ENCODE data around the gene CEP104.
A peak's percentile ranks its signal among the peaks of the same experiment; 100 is the strongest.

The CEP104 gene

DNA sequence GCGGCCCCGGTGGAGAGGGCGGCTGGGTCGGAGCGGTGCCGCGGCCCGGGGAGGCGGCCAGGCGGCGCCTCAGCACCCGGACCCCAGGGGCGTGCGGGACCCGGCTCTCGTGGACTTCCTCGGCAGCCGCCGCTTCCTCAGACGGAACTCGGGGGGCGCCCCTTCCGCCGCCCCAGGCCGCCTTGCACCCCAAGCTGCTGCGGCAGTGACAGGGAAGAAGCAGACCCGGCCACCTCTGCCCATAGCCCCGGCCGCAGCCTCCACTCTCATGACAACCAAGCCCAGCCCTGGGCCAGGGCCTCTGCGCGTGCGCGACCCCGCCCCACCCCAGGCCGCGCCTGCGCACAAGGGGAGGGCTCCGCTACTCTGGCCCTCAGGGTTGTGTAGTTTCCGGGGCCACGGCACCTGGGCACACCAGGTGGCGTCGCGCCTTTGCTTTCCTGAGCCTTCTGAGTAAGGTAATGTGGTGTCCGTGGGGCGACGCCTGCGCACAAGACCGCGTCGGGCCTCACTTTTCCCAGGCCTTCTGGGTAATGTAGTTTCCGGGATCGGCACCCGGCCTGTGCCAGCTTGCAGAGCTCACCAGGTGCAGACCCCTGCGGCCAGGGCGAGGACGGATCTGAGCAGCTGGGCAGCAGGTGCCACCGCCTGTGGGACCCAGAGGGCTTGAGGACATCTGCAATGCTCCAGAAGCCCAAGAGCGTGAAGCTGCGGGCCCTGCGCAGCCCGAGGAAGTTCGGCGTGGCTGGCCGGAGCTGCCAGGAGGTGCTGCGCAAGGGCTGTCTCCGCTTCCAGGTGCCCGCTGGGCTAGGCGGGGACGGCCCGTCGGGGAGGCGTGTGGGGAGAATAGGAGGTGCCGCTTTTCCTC is at the start of gene CEP104, which contains the start of gene DFFB:
TSS of gene CEP104 (minus strand) at position 289 of the 868 bp plus-strand sequence. CDS start 4,804 bp downstream, outside the sequence.
TSS of gene DFFB (plus strand) at position 554 of the 868 bp plus-strand sequence. CDS start at position 682, 128 bp downstream.
- DNase-seq (ENCODE audit: low read depth) = peak; percentile 84

DNA sequence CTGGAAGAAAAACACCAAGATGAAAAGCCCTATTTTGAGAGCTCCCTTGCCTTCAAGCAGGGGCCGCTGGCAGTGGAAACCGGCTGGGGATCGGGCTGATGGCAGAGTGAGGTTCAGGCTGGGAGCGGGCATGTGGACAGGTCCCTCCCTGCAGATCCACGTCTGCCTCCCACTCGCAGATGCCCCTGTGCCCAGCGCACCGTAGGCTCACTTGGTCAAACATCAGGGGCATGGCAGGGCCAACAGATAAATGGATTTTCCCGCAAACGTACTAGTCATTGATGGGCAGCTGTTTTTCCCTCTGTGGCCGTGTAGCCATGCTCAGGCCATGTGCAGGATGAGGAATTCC is 49.6 kb upstream of the CEP104 start:
- DNase-seq (ENCODE audit: low read depth) = no peak

DNA sequence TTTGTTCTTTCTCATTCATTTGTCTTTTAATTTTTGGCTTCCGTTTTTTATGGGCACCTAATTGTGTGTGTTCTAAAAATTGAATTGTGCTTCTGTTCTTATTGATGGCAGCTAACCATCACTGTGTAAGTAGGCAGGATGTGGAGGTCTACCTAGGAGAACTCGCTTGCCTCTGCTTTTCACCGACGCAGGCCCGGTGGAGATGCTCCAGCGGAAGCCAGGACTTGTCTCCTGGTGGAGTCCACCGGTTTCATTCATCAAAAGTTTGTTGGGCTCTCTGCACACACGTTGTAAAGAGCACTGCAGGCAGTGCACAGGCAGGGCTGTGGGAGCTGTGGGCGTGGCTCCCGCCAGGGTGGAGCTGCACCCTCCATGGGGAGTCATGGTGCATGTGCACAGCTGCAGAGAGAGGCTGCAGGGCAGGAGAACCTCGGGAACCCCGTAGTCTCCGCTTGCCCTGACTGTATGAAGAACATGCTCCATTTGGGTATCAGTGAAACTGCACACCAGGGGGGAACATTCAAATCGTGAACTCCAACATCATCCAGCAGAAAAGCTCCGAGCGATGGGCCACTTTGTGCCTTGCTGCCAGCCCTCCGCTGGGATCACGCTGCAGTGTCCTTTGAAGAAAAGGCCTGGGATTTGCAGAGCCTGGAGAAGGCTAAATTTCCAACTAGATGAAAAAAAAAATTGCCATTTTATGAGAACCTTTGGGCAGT is 49.1 kb upstream of the CEP104 start:
- no peak for DNase-seq (ENCODE audit: low read depth)

DNA sequence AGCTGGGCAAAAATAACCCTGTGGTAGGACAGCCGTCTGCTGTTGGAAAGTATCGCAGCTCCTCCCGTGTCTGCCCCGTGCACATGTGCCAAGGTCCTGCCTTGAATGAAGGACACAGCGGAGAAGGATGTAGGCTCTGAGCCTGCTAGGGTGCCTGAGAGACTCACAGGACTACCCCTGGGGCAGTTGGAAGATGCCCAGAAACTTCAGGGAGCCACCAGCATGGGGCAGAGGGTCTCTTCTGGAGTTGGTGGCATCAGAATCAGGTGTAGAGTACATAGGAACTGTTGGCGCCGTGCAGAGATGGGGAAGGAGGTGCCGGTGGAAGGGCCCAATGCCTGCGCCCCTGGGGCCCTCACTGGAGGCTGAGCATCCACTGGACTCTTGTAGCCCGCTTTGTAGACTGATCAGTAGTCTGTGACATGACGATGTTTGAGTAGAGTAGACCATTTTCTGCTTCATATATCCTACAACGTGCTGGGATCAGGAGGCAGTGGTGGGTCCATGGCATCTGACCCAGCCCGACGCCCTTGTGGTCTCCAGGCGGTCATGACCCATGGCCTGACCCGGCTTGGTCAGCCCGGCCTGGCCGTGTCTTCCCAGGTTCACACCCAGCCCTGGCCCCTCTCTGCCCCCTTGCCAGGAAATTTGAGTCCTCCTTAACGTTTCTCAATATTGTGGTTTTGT is 48.4 kb upstream of the CEP104 start:
- no peak for DNase-seq (ENCODE audit: low read depth)

DNA sequence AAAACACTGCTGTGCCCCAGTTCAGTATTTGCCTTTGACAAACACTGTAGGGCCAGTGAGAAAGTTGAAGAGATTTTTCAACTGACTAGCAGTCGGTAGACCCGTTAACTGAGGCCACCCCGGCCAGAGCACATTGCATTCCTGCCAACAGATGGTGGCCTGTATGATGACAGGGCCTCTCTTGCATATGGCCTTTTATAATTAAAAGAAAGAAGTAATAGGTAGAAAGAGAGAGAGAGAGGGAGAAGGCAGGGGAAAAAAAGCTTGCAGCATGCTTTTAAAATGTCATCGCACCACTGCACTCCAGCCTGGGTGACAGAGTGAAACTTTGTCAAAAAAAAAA is 47.8 kb upstream of the CEP104 start:
- DNase-seq (ENCODE audit: low read depth) = no peak

DNA sequence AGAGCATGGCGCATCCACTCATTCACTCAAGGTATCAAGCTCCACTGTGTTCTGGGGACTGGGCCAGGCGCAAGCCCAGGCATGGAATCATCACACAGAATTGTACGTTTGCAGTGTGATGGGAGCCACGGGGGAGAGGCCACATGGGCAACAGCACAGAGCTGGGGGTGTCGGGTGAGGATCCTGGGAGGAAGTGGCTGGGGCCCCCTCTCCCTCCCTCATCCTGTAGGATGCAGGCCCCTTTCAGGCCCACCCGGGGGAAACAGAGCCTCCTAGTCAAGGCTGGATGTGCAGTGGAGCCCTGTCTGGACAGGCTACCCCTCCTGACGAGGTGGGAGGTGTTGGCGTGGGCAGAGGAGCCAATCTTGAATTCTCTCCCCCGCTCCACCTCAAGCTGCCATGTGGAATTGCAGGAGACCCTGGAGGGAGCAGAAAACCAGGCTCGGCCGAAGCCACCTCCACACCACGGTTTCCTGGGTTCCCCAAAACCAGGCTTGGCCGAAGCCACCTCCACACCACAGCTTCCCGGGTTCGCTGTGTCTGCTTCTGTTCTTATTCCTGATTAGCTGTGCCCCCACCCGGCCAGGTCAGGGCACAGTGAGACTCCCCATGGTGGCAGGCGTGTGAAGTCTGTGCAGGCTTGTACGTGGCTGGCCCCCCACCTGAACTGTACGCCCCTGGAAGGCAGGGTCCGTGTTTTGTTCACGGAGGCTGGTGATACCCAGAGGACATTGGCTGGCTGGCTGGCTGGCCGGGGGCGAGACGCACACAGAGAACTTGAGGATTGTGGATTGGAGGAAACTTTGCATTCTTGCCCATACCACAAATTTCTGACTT is 47.2 kb upstream of the CEP104 start:
- DNase-seq (ENCODE audit: low read depth) = no peak

DNA sequence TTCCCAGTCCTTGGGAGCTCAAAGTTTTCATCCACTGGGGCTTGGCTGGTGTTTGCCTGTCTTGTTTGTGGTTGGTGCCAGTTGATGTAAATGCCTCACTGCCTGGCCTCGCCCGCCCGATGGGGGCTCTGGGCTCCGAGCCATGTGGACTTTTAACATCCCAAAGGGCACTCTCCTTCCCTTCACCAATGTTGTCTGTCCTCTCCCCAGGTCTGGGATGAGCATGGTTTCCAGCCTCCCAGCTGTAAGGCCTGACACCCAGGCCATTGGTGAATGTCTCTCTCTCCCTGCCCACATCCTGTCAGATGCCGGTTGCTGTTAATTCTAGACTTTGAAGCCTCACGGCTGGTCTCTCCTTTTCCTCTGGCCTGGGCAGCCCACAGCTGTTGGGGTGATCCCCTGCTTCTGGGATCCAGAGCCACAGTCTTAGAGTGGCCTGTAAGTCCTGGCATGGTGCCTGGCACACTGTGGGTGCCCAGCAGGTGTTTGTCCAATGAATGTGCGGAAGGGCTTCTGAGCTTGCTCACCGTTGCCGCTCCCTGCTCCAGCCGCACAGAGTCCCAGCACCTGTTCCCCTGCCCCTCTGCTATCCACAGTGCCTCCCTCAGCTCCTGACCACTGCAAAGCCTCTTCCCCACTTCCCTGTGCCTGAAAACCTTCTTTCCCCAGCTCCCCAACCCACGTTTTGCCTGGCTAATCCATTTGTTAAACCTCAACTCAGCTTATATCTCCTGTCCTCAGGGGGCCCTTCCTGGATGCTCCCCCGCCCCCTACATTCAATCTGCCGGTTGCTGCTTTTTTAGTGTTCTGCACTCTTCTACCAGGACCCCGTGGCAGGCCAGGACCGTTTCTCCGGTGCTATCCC is 46.4 kb upstream of the CEP104 start:
- no peak for DNase-seq (ENCODE audit: low read depth)

DNA sequence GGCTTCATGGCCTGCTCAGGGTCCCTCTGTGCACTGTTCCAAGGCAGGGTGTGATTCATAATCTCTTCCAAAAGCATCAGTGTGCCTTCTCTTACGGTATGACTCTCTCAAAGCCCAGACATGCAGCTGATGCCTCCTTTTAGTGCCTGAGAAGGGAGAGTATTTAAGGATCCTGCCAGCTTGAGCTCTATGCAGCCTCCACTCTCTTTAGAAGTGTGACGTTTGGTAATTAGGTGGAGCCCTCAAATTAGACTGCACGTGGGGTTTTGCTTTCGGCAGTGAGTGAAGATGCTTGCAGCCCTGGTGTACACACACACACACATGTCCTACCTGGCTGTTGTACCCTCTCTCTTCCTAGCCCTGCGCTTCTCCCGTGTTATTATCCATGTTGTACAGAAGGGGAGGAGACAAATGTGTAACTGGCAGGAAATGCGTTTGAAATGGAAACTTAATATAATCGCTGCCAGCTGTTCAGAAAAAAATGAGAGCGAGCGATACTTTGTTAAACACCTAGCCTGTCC is 45.6 kb upstream of the CEP104 start:
- no peak for DNase-seq (ENCODE audit: low read depth)

DNA sequence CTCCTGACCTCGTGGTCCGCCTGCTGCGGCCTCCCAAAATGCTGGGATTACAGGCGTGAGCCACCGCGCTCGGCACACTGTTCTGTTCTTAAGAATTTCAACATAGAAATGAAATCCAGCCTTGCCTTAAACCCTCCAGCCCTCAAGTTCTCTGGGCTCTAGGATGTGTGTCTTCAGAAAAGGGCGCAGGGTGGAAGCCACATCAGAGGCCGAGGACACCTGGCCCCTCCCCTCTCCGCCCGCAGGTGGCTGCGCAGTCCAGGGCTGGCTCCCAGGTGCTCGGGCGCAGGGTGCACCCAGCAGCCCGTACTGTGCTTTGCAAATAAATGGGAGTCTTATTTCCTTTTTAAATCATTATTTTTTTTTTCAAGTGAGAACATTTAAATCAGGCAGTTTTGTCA is 45.1 kb upstream of the CEP104 start:
- no peak for DNase-seq (ENCODE audit: low read depth)

DNA sequence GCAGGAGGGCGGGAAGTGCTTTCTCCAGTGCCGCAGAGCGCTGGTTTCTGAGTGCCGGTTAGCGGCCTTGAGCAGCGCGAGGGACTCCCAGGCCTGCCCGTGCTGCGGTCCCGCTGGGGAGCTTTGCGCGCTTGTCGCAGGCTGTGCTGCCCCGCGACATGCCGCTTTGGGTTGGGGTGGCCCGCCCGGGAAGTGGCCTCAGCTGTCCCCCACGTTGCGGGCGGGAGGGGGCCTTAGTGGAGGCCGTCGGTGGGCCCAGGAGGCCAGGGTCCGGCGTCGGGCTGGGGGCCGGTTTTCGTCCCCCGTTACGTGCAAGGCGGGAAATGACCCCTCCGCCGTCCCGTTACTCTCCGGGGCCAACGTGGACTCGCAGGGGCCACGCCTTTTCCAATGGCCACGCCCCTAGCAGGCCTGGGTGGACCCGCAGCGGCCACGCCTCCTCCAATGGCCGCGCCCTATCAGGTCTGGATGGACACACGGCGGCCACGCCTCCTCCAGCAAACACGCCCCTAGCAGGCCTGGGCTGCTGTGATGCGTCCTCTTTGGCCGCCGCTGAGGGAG is 44.0 kb upstream of the CEP104 start:
- peak; percentile 78 for DNase-seq (ENCODE audit: low read depth)

DNA sequence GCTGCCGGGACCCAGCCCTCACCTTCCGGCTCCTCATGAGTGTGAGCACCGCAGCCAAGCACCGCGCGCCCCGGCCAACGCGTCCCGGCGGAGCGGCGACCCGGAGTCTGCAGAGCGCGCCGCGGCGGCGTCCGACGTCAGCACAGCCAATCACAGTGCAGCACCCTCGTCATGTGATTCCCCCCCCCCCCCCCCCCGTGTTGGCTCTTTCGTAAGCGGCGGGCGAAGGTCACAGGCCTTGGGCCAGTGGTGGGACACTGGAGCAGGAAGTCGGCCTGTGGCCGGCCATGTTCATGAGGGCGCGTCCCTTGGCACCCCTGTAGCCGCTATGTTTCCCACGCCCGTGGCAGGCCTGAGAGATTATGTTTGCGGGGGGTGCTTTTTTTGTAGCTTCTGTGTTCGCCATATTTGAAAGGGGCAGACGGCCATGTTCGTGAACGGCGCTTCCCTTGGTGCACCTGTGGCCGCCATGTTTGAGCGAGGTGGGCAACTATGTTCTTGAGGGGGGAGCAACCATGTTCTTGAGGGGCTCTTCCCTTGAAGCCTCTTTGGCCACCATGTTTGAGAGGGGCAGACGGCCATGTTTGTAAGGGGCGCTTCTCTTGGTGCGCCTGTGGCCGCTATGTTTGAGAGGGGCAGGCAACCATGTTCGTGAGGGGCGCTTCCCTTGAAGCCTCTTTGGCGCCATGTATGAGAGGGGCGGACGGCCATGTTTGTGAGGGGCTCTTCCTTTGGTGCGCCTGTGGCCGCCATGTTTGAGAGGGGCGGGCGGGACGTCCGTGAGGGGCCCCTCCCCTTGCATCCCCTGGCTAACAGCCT is 43.3 kb upstream of the CEP104 start, which contains the start of gene C1orf174:
TSS of gene C1orf174 (minus strand) at position 123 of the 819 bp plus-strand sequence. CDS start at position 37, 86 bp downstream.
- DNase-seq (ENCODE audit: low read depth) = peak; percentile 81

DNA sequence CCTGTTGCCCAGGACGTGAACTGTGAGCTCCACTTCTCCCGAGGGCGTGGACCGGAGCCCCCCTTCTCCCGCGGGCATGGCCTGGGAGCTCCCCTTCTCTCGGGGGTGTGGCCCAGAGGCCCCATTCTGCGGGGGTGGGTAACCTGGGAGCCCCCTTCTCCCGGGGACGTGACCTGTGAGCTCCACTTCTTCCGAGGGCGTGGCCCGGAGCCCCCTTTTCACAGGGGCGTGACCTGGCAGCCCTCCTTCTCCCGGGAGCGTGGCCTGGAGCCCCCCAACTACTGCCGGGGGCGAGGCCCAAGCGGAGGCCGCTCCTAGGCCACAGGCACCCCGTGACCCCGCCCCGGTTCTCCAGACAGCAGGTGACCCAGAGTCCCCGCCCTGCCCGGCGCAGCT is 42.7 kb upstream of the CEP104 start:
- DNase-seq (ENCODE audit: low read depth) = no peak

DNA sequence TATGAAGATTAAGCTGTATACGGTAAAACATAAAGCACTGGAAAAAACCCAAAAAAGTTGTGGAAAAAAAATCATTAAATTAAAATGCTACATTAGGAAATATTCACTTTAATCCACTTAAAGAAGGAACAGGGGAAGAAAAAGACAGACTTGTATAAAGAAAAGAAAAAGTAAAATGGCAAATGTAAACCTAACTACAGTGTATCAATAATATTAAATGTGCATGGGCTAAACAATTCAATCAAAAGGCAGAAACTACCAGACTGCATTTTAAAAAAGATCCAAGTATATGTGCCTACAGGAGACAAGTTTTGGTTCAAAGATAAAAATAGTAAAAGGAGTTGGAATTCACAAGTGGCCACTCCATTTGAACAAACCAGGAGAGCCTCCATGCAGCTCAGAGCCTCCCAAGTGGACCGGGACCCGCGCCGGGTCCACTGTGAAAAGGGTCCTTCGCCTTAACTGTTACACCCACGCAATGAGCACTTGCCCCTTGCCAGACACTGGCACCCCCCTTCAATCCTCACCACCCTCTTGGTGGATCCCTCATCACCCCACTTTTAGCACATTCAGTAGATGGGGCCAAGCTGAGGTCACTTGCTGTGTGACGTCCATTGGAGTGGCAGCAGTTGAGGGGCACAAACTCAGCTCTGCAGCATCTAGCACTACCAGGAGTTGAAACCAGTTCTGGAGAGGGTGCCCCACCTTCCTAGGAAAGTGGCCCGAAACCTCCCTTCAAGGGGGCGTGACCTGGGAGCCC is 42.2 kb upstream of the CEP104 start:
- DNase-seq (ENCODE audit: low read depth) = no peak

DNA sequence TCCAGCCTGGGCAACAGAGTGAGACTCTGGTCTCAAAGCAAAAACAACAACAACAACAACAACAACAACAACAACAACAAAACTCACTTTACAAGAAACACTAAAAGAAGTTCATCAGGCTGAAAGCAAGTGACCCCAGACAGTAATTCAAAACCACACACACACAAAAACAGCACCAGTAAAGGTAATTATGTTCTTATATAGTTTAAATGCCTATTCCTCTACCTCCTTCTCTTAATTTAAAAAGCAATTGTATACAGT is 41.4 kb upstream of the CEP104 start:
- DNase-seq (ENCODE audit: low read depth) = no peak

DNA sequence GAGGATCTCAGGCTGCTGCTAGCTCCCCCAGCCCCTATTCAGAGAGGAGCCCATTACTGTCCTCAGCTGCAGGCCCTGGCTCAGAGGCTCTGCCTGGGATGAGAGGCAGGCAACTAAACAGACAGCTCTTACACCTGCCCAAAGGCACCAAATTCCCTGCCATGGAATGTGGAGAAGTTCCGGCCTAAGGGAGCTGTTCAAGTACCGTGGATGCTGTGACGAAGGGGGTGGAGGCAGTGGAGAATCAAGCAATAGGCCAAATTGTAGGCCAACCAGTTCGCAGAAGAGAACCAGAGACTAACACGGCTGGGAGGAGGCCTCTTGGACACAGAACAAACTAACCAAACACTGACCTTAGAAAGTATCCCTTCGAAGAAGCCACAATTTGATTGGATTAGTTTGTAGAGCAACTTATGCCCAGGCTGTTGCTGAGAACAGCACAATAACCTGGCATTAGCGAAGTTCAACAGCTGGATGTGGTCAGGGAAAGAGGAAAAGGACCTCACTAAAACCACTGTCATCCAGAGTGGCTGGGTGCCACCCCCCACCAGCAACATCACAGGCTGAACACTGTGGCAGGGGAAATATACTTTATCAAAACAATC is 39.5 kb upstream of the CEP104 start:
- no peak for DNase-seq (ENCODE audit: low read depth)

DNA sequence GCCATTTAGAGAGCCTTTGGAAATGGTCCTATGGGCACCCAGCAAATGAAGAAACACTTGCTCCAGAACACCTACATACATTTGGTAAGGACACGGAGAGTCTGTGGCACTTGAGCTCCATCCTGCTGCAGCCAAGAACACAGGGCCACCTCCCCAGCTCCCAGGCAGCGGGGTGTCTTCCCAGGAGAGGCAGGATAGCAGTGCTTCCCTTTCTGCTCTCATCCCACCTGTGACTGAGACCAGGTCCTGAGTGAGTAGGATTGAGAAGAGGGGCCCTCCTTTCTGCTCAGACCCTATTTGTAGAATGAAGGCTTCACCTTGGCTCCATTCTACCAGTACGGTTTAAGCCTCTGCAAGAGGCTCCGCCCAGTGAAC is 38.9 kb upstream of the CEP104 start:
- DNase-seq (ENCODE audit: low read depth) = no peak

DNA sequence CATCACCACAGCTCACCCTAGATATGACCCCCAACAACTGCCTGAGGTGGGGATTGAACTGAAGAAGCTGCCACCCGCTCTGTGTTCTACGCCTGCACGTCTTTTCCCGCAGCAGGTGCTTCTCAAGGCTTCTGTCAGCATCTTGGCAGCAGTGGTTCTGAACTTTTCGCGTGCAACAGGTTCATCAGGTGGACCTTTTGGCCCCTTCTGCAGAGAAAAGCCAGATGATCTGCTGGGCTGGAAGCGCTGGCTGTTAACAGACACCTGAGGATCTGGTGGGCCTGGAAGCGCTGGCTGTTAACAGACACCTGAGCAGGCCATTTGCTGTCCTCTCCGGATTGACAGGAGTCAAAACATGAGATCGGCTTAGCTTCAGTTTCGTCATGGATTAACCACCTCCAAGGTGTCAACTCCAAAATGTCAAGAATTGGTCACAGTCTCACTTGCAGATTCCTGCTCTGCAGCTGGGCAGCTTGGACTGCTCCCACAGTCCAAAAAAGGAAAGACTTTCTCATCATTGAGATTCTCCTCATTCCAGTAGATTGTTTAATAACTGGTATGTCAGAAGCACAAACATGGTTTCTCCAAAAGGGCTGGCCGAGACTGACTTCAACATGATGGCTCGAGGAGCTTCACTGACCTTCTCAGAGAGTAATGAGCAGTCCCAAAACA is 38.4 kb upstream of the CEP104 start:
- no peak for DNase-seq (ENCODE audit: low read depth)

Measured in stimulated activated CD8-positive, alpha-beta memory T cell treated with anti-CD3 and anti-CD28 coated beads, Interleukin-7, amount 100 ng/mL, for 24 hours (primary cell).